Kidney glomerular epithelial cell (primary cell): Measurements from ENCODE around the gene RIPOR3.
"Not testable (repeated sequence)": the region's sequence is repeated elsewhere in the genome, so short reads cannot be mapped to it uniquely, and the experiment has no call there.

Experiments
- DNase-seq: peaks from one replicate; lab custom pipeline; 2025; lab: John Stamatoyannopoulos, UW

The RIPOR3 gene

GRCh38 chr20:50607850-50608749 is 83.2 kb downstream of the RIPOR3 start:
- DNase-seq: no peak

DNA sequence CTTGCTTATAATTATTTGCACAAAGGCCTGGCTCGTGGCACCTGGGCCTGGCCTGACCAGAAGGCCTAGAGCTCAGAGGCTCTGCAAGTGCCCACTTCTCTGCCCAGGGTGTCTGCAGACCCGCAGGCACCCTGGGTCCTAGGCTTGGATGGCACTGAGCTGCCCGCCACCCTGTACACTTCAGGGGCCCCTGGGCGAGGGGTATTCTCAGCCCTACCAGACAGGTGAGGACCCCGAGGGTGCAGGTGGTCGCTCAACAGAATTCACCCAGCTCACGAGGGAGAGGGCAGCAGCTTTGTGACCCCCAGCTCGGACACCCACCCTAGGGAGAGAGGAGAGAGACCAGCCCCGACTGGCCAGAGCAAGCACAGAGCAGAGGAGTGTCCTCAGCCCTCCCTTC is 83.9 kb downstream of the RIPOR3 start:
- no peak for DNase-seq

- no peak for DNase-seq
Measured at GRCh38 chr20:50605136-50605535, 86.2 kb downstream of the RIPOR3 start.

DNA sequence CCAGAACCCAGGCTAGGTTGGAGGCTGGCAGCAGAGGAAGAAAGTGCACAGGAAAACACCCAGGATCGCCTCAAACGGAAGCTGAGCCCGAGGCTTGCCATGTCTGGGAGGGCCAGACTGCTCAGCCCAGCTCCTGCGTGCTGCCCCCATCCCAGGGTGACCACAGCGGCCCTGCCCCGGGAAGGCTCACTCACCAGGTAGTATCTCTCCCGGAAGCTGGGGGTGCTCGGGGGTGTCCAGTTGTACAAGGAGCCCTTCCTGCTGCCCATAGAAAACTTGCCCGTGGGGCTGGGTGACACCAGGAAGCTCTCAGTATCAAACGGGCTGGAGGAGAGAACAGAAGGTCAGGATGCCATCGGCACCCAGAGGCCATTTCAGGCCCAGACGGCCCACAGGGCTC is 86.9 kb downstream of the RIPOR3 start:
- DNase-seq: no peak

DNA sequence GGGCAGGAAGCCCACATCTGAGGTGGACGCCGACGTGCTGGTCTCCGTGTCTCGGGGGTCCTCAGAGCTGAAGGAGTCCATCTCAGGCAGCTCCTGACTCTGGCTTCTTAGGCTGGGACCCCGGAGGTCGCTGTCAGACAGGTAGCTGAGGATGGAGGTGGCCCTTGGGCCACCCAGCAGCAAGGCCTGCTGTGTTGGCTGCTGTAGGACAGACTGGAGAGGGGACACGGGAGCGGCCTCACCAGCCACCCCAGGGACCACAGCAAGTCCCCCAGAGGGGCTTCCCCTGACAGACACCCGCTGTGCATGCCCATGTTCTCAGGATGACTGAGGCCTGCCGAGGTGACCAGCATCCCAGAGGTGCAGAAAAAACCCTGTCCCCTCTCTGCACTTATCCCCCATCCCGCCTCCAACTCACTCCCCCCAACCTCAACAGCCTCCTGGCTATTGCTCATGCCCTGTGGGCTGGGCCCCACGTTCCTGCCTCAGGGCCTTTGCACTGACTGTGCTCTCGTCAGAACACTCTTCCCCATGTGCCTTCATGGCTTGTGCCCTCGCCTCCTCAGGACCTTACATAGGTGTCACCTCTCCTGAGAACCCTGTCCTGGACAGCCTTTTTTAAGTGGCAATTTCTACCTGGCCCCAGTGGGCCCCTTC is 88.8 kb downstream of the RIPOR3 start:
- no peak for DNase-seq

- DNase-seq: no peak
Measured at GRCh38 chr20:50601511-50602431, 89.6 kb downstream of the RIPOR3 start.

- DNase-seq: no peak
Measured at GRCh38 chr20:50600281-50600895, 91.0 kb downstream of the RIPOR3 start.

DNA sequence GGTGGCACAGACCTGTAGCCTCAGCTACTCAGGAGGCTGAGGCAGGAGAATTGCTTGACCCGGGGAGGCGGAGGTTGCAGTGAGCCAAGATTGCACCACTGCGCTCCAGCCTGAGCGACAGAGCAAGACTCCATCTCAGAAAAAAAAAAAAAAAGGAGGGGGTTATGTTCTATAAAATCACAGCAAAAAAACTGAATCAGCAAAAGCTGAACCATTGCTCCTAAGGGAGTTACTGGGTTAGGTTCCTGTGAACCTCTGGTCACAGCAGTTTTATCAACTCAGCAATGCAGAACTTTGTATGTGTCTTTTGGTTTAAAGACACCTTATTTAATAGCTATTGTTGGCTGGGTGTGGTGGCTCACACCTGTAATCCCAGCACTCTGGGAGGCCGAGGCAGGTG is 92.6 kb downstream of the RIPOR3 start:
- DNase-seq: not testable (repeated sequence)

- DNase-seq: no peak
Measured at GRCh38 chr20:50598074-50598473, 93.3 kb downstream of the RIPOR3 start.

GRCh38 chr20:50597406-50597969 is 93.9 kb downstream of the RIPOR3 start:
- DNase-seq: no peak

GRCh38 chr20:50596694-50597021 is 94.7 kb downstream of the RIPOR3 start:
- DNase-seq: no peak

DNA sequence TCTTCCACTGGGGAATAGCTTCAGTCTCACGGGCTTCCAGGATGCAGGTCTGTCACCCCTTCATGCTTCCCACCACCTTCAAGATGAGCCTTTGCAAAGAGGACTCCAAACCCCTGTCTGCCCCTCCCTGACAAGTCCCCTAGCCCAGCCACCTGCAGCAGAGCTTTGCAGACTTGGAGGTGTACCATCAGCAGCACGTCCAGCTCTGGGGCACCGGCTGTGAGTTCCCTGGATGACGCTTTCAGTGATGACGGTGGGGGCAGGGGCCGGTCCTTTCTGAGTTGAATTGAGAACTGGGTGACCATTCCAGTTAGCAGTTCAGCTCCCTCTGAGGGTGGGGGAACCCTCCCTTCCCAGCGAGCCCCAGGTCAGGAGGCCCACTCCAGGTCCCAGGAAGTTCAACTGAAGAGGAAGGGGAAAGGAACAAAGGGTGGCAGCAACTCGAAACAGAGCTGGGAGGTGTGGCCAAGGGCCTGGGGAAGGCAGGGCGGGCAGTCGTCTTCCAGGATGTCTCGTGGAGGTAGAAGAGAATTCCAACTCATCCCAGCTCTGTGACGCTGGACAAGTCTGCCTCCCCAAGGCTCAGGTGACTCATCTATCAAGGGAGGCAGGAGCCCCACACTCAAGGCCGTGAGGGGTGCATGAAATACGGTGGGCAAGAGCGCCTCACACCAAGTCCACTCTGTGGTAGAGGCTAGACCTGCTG is 95.2 kb downstream of the RIPOR3 start:
- DNase-seq: peak; percentile 5

GRCh38 chr20:50595433-50595895 is 95.9 kb downstream of the RIPOR3 start:
- no peak for DNase-seq

GRCh38 chr20:50594591-50595432 is 96.5 kb downstream of the RIPOR3 start:
- no peak for DNase-seq

DNA sequence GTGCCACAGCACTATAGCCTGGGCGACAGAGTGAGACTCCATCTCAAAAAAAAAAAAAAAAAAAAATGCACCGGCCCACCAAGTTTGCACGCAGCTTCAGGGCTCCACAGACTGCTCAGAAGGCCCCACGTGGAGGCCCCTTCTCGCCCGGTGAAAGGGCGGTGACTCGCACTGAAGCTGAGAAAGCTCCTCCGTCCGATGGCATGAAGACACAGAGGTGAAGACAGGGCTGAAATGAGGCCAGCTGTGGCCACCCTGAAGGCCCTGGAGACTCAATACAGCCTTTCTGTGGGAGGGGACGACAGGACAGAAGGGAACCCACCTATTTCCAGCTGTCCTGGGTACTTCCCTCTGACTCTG is 97.1 kb downstream of the RIPOR3 start:
- no peak for DNase-seq

GRCh38 chr20:50593005-50593335 is 98.4 kb downstream of the RIPOR3 start:
- DNase-seq: no peak

DNA sequence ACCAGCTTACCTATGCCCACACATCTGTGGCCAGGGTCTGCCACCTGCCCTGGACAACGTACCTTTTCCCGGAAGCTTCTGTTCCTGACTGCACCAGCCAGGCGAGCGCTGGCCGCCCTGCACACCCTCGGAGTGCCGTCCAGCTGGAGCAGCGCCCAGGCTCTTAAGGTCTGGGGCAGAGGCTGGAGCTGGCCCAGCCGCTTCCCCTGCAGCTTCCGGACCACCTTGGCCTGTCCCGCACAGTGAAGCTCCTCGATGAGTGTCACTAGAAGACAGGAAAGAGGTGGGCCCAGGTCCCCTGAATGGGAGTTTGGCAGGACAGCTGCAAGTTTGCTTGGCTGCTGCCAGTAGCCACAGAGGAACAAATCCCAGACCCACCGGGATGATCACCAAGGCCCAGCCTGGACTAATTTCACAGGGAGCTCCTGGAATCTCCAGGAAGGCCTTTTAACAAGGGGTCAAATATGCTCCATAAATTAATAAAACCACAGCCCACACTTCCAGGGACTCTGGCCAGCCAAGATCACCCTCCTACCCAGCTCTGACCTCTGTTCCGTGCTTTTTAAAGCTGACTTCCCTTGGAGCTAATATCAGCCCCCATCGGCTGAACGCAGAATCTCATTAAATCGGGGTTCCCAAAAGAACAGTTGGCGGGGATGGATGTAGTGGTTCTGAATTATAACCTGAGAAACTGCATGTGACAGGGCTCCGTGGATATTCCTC is 98.9 kb downstream of the RIPOR3 start:
- DNase-seq: no peak

- DNase-seq: no peak
Measured at GRCh38 chr20:50591233-50591852, 100.0 kb downstream of the RIPOR3 start.

GRCh38 chr20:50590348-50590664 is 101.0 kb downstream of the RIPOR3 start:
- no peak for DNase-seq
